ENCODE results near the gene AADACL3. TPM values are rescaled to one million over a fixed set of nuclear protein-coding genes. Genes with fewer than 3 reads are reported as not detected.

The AADACL3 gene
- total and polyA plus RNA-seq, 7 donors: not detected

- 86 to 91% methylated on average over 5 of the region's 5 CpGs for WGBS, 2 donors
These were observed 59.0 kb downstream of the AADACL3 start for GRCh38 chr1:12774801-12775345.

GRCh38 chr1:12775443-12775842, 59.5 kb downstream of the AADACL3 start:
- Histone ChIP-seq H3K36me3 (no peaks in the 10 kb centered on the region), H3K9me3 (no peaks in the 10 kb centered on the region), H3K27me3 (no peaks in the 10 kb centered on the region), H3K4me1 (no peaks in the 10 kb centered on the region), H3K27ac (no peak overlapping the region), H3K4me3 (no peak overlapping the region)
- WGBS, 2 donors: 79 to 83% methylated on average over 8 of the region's 8 CpGs
- DNase-seq: no peak
- intact Hi-C loops (cut with DNase I): no loop called here
- TF ChIP-seq EP300 (IDR thresholded peaks at IDR 0.05) (no peak), POLR2A (IDR thresholded peaks at IDR 0.05) (no peak), CTCF (IDR thresholded peaks at IDR 0.05) (no peak), POLR2AphosphoS5 (IDR thresholded peaks at IDR 0.05) (no peak)

More at GRCh38 chr1:12774801-12775345, 59.0 kb downstream of the AADACL3 start:
- Histone ChIP-seq H3K9me3 (no peaks in the 10 kb centered on the region), H3K27ac (no peak overlapping the region), H3K27me3 (no peaks in the 10 kb centered on the region), H3K4me1 (no peaks in the 10 kb centered on the region), H3K36me3 (no peaks in the 10 kb centered on the region), H3K4me3 (no peak overlapping the region)
- intact Hi-C loops (cut with DNase I): no loop called here
- no peak for DNase-seq
- TF ChIP-seq POLR2A (IDR thresholded peaks at IDR 0.05) (no peak), POLR2AphosphoS5 (IDR thresholded peaks at IDR 0.05) (no peak), CTCF (IDR thresholded peaks at IDR 0.05) (no peak), EP300 (IDR thresholded peaks at IDR 0.05) (no peak)

GRCh38 chr1:12776801-12777557, 61.1 kb downstream of the AADACL3 start:
- Histone ChIP-seq H3K9me3 (no peaks in the 10 kb centered on the region), H3K27ac (no peak overlapping the region), H3K4me3 (no peak overlapping the region), H3K27me3 (no peaks in the 10 kb centered on the region), H3K36me3 (no peaks in the 10 kb centered on the region), H3K4me1 (no peaks in the 10 kb centered on the region)
- TF ChIP-seq POLR2A (IDR thresholded peaks at IDR 0.05) (no peak), CTCF (IDR thresholded peaks at IDR 0.05) (no peak), POLR2AphosphoS5 (IDR thresholded peaks at IDR 0.05) (no peak), EP300 (IDR thresholded peaks at IDR 0.05) (no peak)
- 91 to 93% methylated on average over 15 of the region's 15 CpGs for WGBS, 2 donors
- DNase-seq: no peak
- intact Hi-C loops (cut with DNase I): no loop called here

Small RNA genes within 50 kb of the gene (small RNA-seq; reads per million reads assigned to genes)
- gene AC244670.1: 0 reads per million in 3 donors

Other genes with a start within 250 kb of the AADACL3 start
- gene DHRS3, start 97.9 kb upstream of the AADACL3 start, total RNA-seq: 100 to 1,000 TPM in 1 of 4 donors, 10 to 100 TPM in 3; 47.1 to 102 (median 73.1) TPM
- 10 to 100 TPM; 34.8 to 47.9 (median 36.5) TPM for gene DHRS3, start 97.9 kb upstream of the AADACL3 start, polyA plus RNA-seq
- not detected for gene AADACL4, start 72.0 kb upstream of the AADACL3 start, total RNA-seq
- under 1 TPM in 1 of 3 donors, not detected in 2; 0.04 TPM for gene AADACL4, start 72.0 kb upstream of the AADACL3 start, polyA plus RNA-seq
- not detected for gene CFAP107, start 30.1 kb downstream of the AADACL3 start, total RNA-seq
- gene CFAP107, start 30.1 kb downstream of the AADACL3 start, polyA plus RNA-seq: under 1 TPM in 1 of 3 donors, not detected in 2; under 0.01 TPM
- gene PRAMEF12, start 57.6 kb downstream of the AADACL3 start, total RNA-seq: not detected
- gene PRAMEF12, start 57.6 kb downstream of the AADACL3 start, polyA plus RNA-seq: not detected
- gene PRAMEF1, start 75.3 kb downstream of the AADACL3 start, total RNA-seq: not detected
- not detected for gene PRAMEF1, start 75.3 kb downstream of the AADACL3 start, polyA plus RNA-seq
- gene PRAMEF11, start 115.3 kb downstream of the AADACL3 start, total RNA-seq: not detected
- not detected for gene PRAMEF11, start 115.3 kb downstream of the AADACL3 start, polyA plus RNA-seq
- gene HNRNPCL1, start 132.6 kb downstream of the AADACL3 start, total RNA-seq: not detected
- gene HNRNPCL1, start 132.6 kb downstream of the AADACL3 start, polyA plus RNA-seq: not detected
- not detected for gene PRAMEF2, start 141.0 kb downstream of the AADACL3 start, total RNA-seq
- gene PRAMEF2, start 141.0 kb downstream of the AADACL3 start, polyA plus RNA-seq: not detected
- not detected for gene PRAMEF4, start 170.1 kb downstream of the AADACL3 start, total RNA-seq
- not detected for gene PRAMEF4, start 170.1 kb downstream of the AADACL3 start, polyA plus RNA-seq
- gene PRAMEF10, start 182.2 kb downstream of the AADACL3 start, total RNA-seq: not detected
- not detected for gene PRAMEF10, start 182.2 kb downstream of the AADACL3 start, polyA plus RNA-seq
- gene PRAMEF7, start 200.5 kb downstream of the AADACL3 start, total RNA-seq: not detected
- gene PRAMEF7, start 200.5 kb downstream of the AADACL3 start, polyA plus RNA-seq: not detected
- gene PRAMEF6, start 231.5 kb downstream of the AADACL3 start, total RNA-seq: not detected
- not detected for gene PRAMEF6, start 231.5 kb downstream of the AADACL3 start, polyA plus RNA-seq